ENCODE data around the gene TINAG.

- no peak for TF ChIP-seq CTCF (IDR thresholded peaks at IDR 0.05; ENCODE audit: extremely low read depth in 1 of 2, insufficient read depth in 1 of 2, low read depth in 1 of 2, low read length in 2 of 2)
- TF ChIP-seq MYC (IDR thresholded peaks at IDR 0.05; ENCODE audit: low read depth, low read length), result no peak
- TF ChIP-seq POLR2AphosphoS5 (IDR thresholded peaks at IDR 0.05; ENCODE audit: insufficient read depth, low read depth, low read length), result no peak
- no peak for TF ChIP-seq EZH2 (IDR thresholded peaks at IDR 0.05; ENCODE audit: borderline replicate concordance, low read depth, low read length, severe bottlenecking)
These were observed 7.4 kb downstream of the TINAG start for GRCh38 chr6:54315656-54316055.
